Thyroid gland (tissue), 4 donors: ENCODE data around the gene RPS27L. TPM values are rescaled to one million over a fixed set of nuclear protein-coding genes. Genes with fewer than 3 reads are reported as not detected.

Experiments used
- DNase-seq, 2 donors: peaks; one replicate each; pipeline ENCODE4 v3.0.0-alpha.2; 2019
- H3K27ac ChIP-seq, 3 donors: fragments of 200-600 bp; sonication (generic); 1 replicate in 2 of 3; 2 replicates in 1 of 3; pipeline ENCODE4 v1.5.1; 2016 to 2019; ENCODE audit warnings: mild to moderate bottlenecking in 1 of 3, moderate library complexity in 1 of 3
- H3K27me3 ChIP-seq: fragments of 200-600 bp; sonication (generic); one replicate; pipeline ENCODE4 v1.5.1; 2019
- H3K36me3 ChIP-seq, 2 donors: fragments of 200-600 bp; sonication (generic); one replicate each; pipeline ENCODE4 v1.5.1; 2016 to 2019
- H3K4me1 ChIP-seq, 2 donors: fragments of 200-600 bp; sonication (generic); one replicate each; pipeline ENCODE4 v1.5.1; 2017 to 2019
- H3K4me3 ChIP-seq, 3 donors: fragments of 200-600 bp; sonication (generic); replicated peaks in 1 of 3; 1 replicate in 2 of 3; 2 replicates in 1 of 3; pipeline ENCODE4 v1.5.1; 2016; ENCODE audit warnings: mild to moderate bottlenecking in 1 of 3
- H3K9me3 ChIP-seq: fragments of 200-600 bp; sonication (generic); one replicate; pipeline ENCODE4 v1.5.1; 2017
- POLR2A ChIP-seq, 2 donors: fragments of 450-650 bp; IDR thresholded peaks; one replicate each; pipeline ENCODE4 v1.6.1; 2017; ENCODE audit warnings: antibody characterized with exemption in 2 of 2, mild to moderate bottlenecking in 2 of 2, moderate library complexity in 1 of 2
- WGBS, 2 donors: methylation state at CpG; one replicate each; pipeline ENCODE4 v1.1.5; 2017; 5-methylcytosine and 5-hydroxymethylcytosine counted together
- intact Hi-C: fragments of 100-400 bp; cut with DNase I; formaldehyde crosslinking; loops from one replicate; pipeline ENCODE4 v1.15.1; 2023
- total RNA-seq, 4 donors: library from RNA; depleted of rRNA; stranded (reverse); fragments of >200 nt; gene quantifications; one replicate each; pipeline ENCODE4 v1.2.3, GENCODE V29; 2016
- TF ChIP-seq, protein P1 (sequence below), 6 experiments: fragments of 200-600 bp in 3 of 6; fragments of 450-650 bp in 3 of 6; sonication (generic) in 3 of 6; IDR thresholded peaks; one replicate each; pipeline ENCODE4 v1.5.1; 2016 to 2019; ENCODE audit warnings: antibody characterized with exemption in 6 of 6, mild to moderate bottlenecking in 2 of 6, inconsistent platforms in 1 of 6, moderate library complexity in 1 of 6

Gene RPS27L
- total RNA-seq, 4 donors from 2014 or later: 38.6 to 126 (median 88.9) TPM

DNA sequence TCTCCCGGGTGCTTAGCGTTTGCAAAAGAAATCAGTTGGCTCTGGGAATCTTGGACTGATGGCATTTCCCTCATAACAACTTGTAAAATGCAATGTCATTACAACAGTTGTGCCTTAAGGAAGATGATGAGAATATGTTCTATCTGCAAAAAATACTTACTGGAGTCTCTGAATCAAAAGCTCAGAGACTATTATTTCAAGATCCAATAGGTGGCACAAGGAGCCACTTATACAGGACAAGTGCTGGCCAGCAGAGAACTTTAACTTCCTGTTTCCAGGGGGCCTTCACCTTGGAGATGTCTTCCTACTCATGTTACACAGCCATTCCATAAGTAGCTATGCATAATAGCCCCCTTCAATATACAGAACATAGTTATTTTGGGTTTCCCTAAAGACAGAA, 8.9 kb upstream of the RPS27L start:
- intact Hi-C loops: no loop called here

DNA sequence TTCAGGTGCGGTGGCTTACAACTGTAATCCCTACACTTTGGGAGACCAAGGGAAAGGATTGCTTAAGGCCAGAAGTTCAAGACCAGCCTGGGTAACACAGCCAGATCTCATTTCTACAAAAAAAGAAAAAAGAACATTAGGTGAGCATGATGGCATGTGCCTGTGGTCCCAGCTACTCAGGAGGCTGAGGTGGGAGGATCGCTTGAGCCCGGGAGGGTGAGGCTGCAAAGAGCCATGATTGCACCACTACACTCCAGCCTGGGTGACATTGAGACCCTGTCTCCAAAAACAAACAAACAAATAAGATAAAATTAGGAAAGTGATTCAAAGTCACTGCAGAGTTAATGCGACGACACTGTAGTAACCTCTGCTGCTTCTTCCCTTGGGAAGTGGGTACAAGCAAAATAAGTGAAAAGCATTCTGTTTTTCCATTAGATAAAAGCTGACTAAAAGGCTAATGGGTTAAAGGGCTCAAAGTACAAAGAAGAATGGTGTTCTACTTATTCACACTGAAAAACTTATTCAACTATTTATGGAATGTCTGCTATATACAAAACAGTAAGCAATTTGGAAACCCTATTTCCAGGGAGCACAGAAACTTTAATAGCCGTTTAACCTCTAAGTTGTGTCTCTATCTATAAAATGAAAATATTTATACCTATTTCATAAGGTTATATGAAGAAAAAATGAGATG, 8.0 kb upstream of the RPS27L start:
- no peak overlapping the region for H3K4me3 ChIP-seq
- no peaks in the 10 kb centered on the region for H3K4me1 ChIP-seq
- no peak for DNase-seq
- 91 to 93% methylated on average over 6 of the region's 6 CpGs for WGBS, 2 donors
- intact Hi-C loops: no loop called here
- no peaks in the 10 kb centered on the region for H3K9me3 ChIP-seq
- H3K36me3 ChIP-seq: no peaks in the 10 kb centered on the region
- no peak overlapping the region for H3K27ac ChIP-seq
- H3K27me3 ChIP-seq: no peaks in the 10 kb centered on the region
- TF ChIP-seq, protein P1, sequence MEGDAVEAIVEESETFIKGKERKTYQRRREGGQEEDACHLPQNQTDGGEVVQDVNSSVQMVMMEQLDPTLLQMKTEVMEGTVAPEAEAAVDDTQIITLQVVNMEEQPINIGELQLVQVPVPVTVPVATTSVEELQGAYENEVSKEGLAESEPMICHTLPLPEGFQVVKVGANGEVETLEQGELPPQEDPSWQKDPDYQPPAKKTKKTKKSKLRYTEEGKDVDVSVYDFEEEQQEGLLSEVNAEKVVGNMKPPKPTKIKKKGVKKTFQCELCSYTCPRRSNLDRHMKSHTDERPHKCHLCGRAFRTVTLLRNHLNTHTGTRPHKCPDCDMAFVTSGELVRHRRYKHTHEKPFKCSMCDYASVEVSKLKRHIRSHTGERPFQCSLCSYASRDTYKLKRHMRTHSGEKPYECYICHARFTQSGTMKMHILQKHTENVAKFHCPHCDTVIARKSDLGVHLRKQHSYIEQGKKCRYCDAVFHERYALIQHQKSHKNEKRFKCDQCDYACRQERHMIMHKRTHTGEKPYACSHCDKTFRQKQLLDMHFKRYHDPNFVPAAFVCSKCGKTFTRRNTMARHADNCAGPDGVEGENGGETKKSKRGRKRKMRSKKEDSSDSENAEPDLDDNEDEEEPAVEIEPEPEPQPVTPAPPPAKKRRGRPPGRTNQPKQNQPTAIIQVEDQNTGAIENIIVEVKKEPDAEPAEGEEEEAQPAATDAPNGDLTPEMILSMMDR (IDR thresholded peaks at IDR 0.05): no peak
- TF ChIP-seq POLR2A (IDR thresholded peaks at IDR 0.05): no peak

More for the DNA sequence above, 8.9 kb upstream of the RPS27L start:
- Histone ChIP-seq H3K4me3 (no peak overlapping the region), H3K27ac (no peak overlapping the region), H3K4me1 (no peaks in the 10 kb centered on the region), H3K9me3 (no peaks in the 10 kb centered on the region), H3K27me3 (no peaks in the 10 kb centered on the region), H3K36me3 (no peaks in the 10 kb centered on the region)
- TF ChIP-seq, protein P1 (IDR thresholded peaks at IDR 0.05): peak in 1 of 6 experiments; percentile 6
- TF ChIP-seq POLR2A (IDR thresholded peaks at IDR 0.05): no peak
- WGBS, 2 donors: 75 to 85% methylated on average over 2 of the region's 2 CpGs
- no peak for DNase-seq

DNA sequence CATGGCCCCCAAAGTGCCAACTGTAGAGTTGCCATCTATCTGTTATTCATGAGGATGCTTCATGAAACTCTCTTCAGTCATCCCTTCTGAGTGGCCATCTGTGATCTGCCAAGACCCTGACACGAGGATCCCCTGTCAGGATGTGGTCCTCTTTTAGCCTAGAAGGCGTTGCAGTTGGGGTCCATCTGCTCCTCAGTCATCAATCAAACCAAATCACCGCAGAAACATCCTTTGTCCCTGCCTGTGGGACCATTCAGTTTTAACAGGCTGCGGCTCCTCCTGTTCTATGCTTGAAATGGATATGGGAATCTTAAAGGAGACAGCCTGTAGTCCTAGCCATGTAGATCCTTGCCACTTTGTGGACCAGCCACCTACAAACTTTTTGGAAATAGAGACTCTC, 5.9 kb upstream of the RPS27L start:
- intact Hi-C loops: no loop called here
- DNase-seq: no peak
- Histone ChIP-seq H3K36me3 (no peaks in the 10 kb centered on the region), H3K4me3 (no peak overlapping the region), H3K9me3 (no peaks in the 10 kb centered on the region), H3K27me3 (no peaks in the 10 kb centered on the region), H3K4me1 (no peaks in the 10 kb centered on the region), H3K27ac (no peak overlapping the region)
- 85 to 88% methylated on average over 4 of the region's 4 CpGs for WGBS, 2 donors
- no peak for TF ChIP-seq POLR2A (IDR thresholded peaks at IDR 0.05)
- TF ChIP-seq, protein P1 (IDR thresholded peaks at IDR 0.05): no peak

DNA sequence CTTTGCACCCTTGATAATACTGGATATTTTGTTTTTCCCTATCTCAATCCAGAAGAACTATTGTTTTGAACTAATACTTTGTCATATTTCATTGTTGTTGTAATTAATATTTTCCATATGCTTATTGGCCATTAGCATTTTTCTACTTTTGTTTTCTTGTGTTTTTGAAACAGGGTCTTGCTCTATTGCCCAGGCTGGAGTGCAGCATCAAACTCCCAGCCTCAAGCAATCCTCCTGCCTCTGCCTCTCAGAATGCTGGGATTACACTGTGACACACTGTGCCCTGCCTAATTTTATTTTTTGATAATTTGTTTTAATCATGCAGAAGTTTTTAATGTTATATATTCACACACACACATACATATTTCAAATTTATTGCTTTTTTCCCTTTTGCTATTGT, 3.4 kb upstream of the RPS27L start:
- Histone ChIP-seq H3K4me3 (no peak overlapping the region), H3K9me3 (no peaks in the 10 kb centered on the region), H3K27ac (no peak overlapping the region), H3K36me3 (no peaks in the 10 kb centered on the region), H3K27me3 (no peaks in the 10 kb centered on the region), H3K4me1 (peaks cover 0 to 8% of the 10 kb centered on the region in 2 donors)
- DNase-seq: no peak
- TF ChIP-seq, protein P1 (IDR thresholded peaks at IDR 0.05): no peak
- TF ChIP-seq POLR2A (IDR thresholded peaks at IDR 0.05): no peak
- intact Hi-C loops: no loop called here

DNA sequence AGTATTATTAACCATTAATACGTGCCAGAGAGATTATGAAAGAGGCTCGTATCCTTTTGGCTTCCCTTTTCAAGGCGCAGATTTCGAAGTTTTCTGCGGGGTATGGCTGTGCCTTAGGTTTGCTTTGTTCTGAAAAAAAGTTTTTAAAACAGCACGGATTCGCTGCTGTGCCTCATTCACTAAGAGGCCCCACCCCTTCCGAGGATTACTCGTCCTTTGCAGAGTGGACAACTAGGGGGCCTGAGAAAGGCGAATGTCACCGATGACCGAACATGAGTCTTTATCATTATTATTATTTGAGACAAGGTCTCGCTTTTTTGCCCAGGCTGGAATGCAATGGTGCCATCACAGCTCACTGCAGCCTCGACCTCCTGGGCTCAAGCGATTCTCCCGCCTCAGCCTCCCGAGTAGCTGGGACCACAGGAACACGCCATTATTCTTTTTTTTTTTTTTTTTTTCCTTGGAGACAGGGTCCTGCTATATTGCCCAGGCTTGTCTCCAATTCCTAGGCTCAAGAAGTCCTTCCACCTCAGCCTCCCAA, 684 bp upstream of the RPS27L start:
- intact Hi-C loops: no loop called here

More for the DNA sequence above, 684 bp upstream of the RPS27L start:
- Histone ChIP-seq H3K9me3 (no peaks in the 10 kb centered on the region), H3K27me3 (no peaks in the 10 kb centered on the region), H3K4me1 (peaks cover 8% of the 10 kb centered on the region in 2 donors), H3K27ac (peak overlapping the region; percentile 93 to 98 (median 95)), H3K36me3 (peaks cover under 1 to 5% of the 10 kb centered on the region in 2 donors), H3K4me3 (peak overlapping the region; percentile 54 to 71 (median 68))
- 7 to 10% methylated on average over 18 of the region's 18 CpGs for WGBS, 2 donors
- TF ChIP-seq, protein P1 (IDR thresholded peaks at IDR 0.05): peak in 1 of 6 experiments; percentile 14
- no peak for TF ChIP-seq POLR2A (IDR thresholded peaks at IDR 0.05)
- peak; percentile 65 for DNase-seq
